Naive thymus-derived CD8-positive, alpha-beta T cell (primary cell): ENCODE measurements around the gene CDHR2. TPM values are rescaled to one million over a fixed set of nuclear protein-coding genes. Genes with fewer than 3 reads are reported as not detected.

Source experiments
- ATAC-seq, 2 donors: fragments of 150-1000 bp; cut with Tn5 transposase in 1 of 2; sonication (Bioruptor Pico), chemical (Tn5 transposase) in 1 of 2; 1 replicate in 1 of 2; 2 replicates in 1 of 2; pipeline ENCODE4 v1.10.0; 2021; ENCODE audit warnings: mild to moderate bottlenecking in 2 of 2, moderate library complexity in 2 of 2
- POLR2A ChIA-PET: fragments of 350-600 bp; sonication (Branson Sonifier 250); formaldehyde crosslinking; loops from one replicate; lab custom pipeline; 2021; ENCODE audit warnings: antibody characterized with exemption; lab: Charles Lee
- DNase-seq, 10 donors: peaks; one replicate each; pipeline versions ENCODE4 v3.0.0 to v3.0.0-alpha.2; 2020 to 2022
- H3K27ac Mint-ChIP-seq, 10 donors: one replicate each; pipeline ENCODE4 v1.8.0; 2020 to 2022; ENCODE audit warnings: mild to moderate bottlenecking in 10 of 10, mixed read lengths in 10 of 10, moderate library complexity in 4 of 10, inconsistent platforms in 1 of 10
- H3K27me3 Mint-ChIP-seq, 5 donors: one replicate each; pipeline ENCODE4 v1.8.0; 2021 to 2022; ENCODE audit warnings: mixed read lengths in 5 of 5
- H3K36me3 Mint-ChIP-seq, 3 donors: one replicate each; pipeline ENCODE4 v1.8.0; 2020 to 2022; ENCODE audit warnings: mixed read lengths in 3 of 3, mild to moderate bottlenecking in 2 of 3, inconsistent platforms in 1 of 3
- H3K4me1 Mint-ChIP-seq, 4 donors: one replicate each; pipeline ENCODE4 v1.8.0; 2021 to 2022; ENCODE audit warnings: mixed read lengths in 4 of 4
- H3K4me3 Mint-ChIP-seq, 10 donors: one replicate each; pipeline ENCODE4 v1.8.0; 2020 to 2022; ENCODE audit warnings: mild to moderate bottlenecking in 10 of 10, mixed read lengths in 10 of 10, moderate library complexity in 6 of 10, inconsistent platforms in 1 of 10
- H3K9me3 Mint-ChIP-seq, 9 donors: one replicate each; pipeline ENCODE4 v1.8.0; 2020 to 2022; ENCODE audit warnings: mixed read lengths in 9 of 9, mild to moderate bottlenecking in 3 of 9, inconsistent platforms in 1 of 9, moderate library complexity in 1 of 9
- polyA plus RNA-seq, 3 donors: library from polyadenylated mRNA; unstranded; fragments of 300-500 nt; fragmentation: Illumina TruSeq; gene quantifications; one replicate each; pipeline ENCODE4 v1.2.3, GENCODE V29; 2021
- total RNA-seq, 8 experiments: library from RNA in 2 of 8; stranded (reverse) in 2 of 8; gene quantifications; one replicate each; pipeline ENCODE4 v1.2.3 and lab custom pipeline; 2021 to 2026

CDHR2 gene
- total and polyA plus RNA-seq, 5 experiments from 2014 or later: 0.26 to 4.8 (median 3.6) TPM; not detected in 2

DNA sequence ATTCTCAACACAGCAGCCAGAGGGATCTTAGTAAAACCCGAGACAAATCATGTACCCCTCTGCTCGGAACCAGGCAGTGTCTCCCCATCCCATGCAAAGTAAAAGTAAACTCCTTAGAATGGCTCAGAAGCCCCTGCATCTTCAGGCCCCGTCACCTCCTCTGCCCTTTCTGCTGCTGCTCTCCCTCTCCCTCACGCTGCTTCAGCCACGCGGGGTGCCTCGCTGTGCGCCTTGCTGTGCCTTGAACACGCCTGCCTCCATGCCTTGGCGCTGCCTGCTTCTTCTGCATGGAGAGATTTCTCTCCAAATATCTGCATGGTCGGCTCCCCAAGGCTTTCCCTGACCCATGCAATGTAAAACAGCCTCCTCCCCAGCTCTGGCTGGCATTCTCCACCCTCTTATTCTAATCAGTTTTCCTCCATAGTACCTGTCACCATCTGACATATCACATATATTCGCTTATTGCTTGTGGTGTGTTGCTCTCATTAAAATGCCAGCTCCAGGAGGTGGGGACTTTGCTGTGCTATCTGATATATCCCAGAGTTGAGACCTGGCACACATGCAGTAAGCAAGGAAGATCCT, 52.9 kb downstream of the CDHR2 start:
- DNase-seq (no peak), ATAC-seq (no peak)
- POLR2A ChIA-PET: no interaction called here
- H3K4me1 Mint-ChIP-seq: peaks cover 0 to 4% (median 0%) of the 10 kb centered on the region in 4 donors
- H3K27me3 Mint-ChIP-seq: peaks cover 0 to 5% (median 0%) of the 10 kb centered on the region in 5 donors
- no peak overlapping the region for H3K4me3 Mint-ChIP-seq
- H3K36me3 Mint-ChIP-seq: no peaks in the 10 kb centered on the region
- H3K9me3 Mint-ChIP-seq: no peaks in the 10 kb centered on the region
- no peak overlapping the region for H3K27ac Mint-ChIP-seq

- peaks cover 0 to 5% (median 0%) of the 10 kb centered on the region in 5 donors for H3K27me3 Mint-ChIP-seq
- peaks cover 0 to 4% (median 0%) of the 10 kb centered on the region in 4 donors for H3K4me1 Mint-ChIP-seq
- POLR2A ChIA-PET: no interaction called here
- no peak overlapping the region for H3K27ac Mint-ChIP-seq
- no peak overlapping the region for H3K4me3 Mint-ChIP-seq
- H3K9me3 Mint-ChIP-seq: no peaks in the 10 kb centered on the region
- DNase-seq (no peak), ATAC-seq (no peak)
- no peaks in the 10 kb centered on the region for H3K36me3 Mint-ChIP-seq
These were observed 53.9 kb downstream of the CDHR2 start for GRCh38 chr5:176603091-176603490.

GRCh38 chr5:176606032-176606431, 56.9 kb downstream of the CDHR2 start:
- peaks cover 0 to 6% (median 0%) of the 10 kb centered on the region in 9 donors for H3K9me3 Mint-ChIP-seq
- peaks cover 0 to 4% (median 0%) of the 10 kb centered on the region in 3 donors for H3K36me3 Mint-ChIP-seq
- H3K27ac Mint-ChIP-seq: no peak overlapping the region
- peaks cover 7 to 16% (median 13%) of the 10 kb centered on the region in 5 donors for H3K27me3 Mint-ChIP-seq
- H3K4me1 Mint-ChIP-seq: peaks cover 10 to 12% (median 11%) of the 10 kb centered on the region in 4 donors
- no peak overlapping the region for H3K4me3 Mint-ChIP-seq
- ATAC-seq: no peak
- POLR2A ChIA-PET: no interaction called here
- DNase-seq: no peak

DNA sequence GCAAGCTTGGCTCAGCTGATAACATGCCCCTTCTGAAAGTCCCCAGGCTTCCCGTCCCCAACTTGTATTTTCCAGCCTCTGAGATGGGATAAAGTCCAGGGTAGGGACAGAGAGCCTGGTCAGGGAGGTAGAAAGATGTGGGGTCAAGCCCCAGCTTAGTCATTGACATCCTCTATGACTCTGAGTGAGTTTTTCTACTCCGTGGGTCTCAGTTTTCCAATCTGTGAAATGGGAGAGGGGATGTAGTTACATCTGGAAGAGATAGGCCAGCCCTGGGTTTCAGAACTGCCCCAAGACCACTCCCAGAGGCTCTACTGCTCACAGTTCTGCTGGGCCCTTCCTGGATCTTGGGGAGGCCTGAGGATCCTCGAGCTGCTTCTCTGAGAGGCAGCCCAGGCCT, 57.7 kb downstream of the CDHR2 start:
- POLR2A ChIA-PET: no interaction called here
- no peak for DNase-seq
- H3K9me3 Mint-ChIP-seq: peaks cover 0 to 6% (median 0%) of the 10 kb centered on the region in 9 donors
- H3K4me1 Mint-ChIP-seq: peaks cover 10 to 15% (median 12%) of the 10 kb centered on the region in 4 donors
- H3K4me3 Mint-ChIP-seq: no peak overlapping the region
- peaks cover 13 to 21% (median 20%) of the 10 kb centered on the region in 5 donors for H3K27me3 Mint-ChIP-seq
- ATAC-seq: no peak
- H3K36me3 Mint-ChIP-seq: peaks cover 0 to 4% (median 2%) of the 10 kb centered on the region in 3 donors
- H3K27ac Mint-ChIP-seq: no peak overlapping the region

DNA sequence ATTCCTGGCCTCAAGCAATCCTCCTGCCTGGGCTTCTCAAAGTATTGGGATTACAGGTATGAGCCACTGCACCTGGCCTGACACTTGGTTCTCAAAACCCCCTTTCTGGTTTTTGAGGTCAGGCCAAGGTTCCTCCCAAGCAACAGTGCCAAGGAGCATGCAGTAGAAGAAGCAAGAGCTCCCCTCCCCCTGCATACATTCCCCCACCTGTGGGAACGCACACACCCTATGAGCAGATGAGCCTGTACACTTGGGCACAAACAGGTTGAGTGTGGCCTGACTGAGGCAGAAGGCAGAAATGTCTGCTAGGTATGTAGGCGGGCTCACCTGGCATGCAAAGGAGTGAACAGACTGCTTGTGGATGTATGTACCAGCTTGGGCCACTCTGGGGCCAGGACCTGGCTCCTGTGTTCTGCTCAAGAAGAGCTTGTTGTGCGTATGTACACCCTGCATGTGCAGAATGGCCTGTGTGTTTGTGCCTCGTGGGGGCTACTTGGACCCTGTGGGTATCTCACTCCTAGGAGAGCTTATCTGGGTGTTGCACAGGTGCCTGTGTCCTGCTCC, 59.1 kb downstream of the CDHR2 start:
- ATAC-seq (no peak), DNase-seq (no peak)
- Mint-ChIP-seq H3K27ac (no peak overlapping the region), H3K27me3 (peaks cover 16 to 32% (median 31%) of the 10 kb centered on the region in 5 donors), H3K36me3 (peaks cover 0 to 4% (median 2%) of the 10 kb centered on the region in 3 donors), H3K9me3 (peaks cover 0 to 8% (median 0%) of the 10 kb centered on the region in 9 donors), H3K4me1 (peaks cover 10 to 14% (median 12%) of the 10 kb centered on the region in 4 donors), H3K4me3 (peak overlapping the region; percentile 79 to 94 (median 90))
- POLR2A ChIA-PET: no interaction called here

- POLR2A ChIA-PET: interaction anchor here (1.8 kb wide), 1 partner anchor 73 kb away, joined by 4 read pairs; no protein-coding TSS in a partner anchor
- Mint-ChIP-seq H3K4me1 (peaks cover 10 to 14% (median 12%) of the 10 kb centered on the region in 4 donors), H3K4me3 (peak overlapping the region; percentile 79 to 94 (median 90)), H3K27ac (peak overlapping the region in 4 of 10 donors; percentile 54 to 75 (median 58)), H3K36me3 (peaks cover 0 to 4% (median 2%) of the 10 kb centered on the region in 3 donors), H3K9me3 (peaks cover 0 to 8% (median 0%) of the 10 kb centered on the region in 9 donors), H3K27me3 (peaks cover 18 to 40% (median 26%) of the 10 kb centered on the region in 5 donors)
- ATAC-seq (peak; percentile 8 to 41), DNase-seq (no peak)
These were observed 60.0 kb downstream of the CDHR2 start for GRCh38 chr5:176608937-176609723.

GRCh38 chr5:176609724-176610434, 60.7 kb downstream of the CDHR2 start, which contains the start of gene GPRIN1:
Gene GPRIN1 (minus strand): TSS chr5:176610156. CDS start chr5:176599834, 10,322 bp downstream.
- Mint-ChIP-seq H3K36me3 (peaks cover 0 to 4% (median 2%) of the 10 kb centered on the region in 3 donors), H3K9me3 (peaks cover 0 to 8% (median 0%) of the 10 kb centered on the region in 9 donors), H3K4me1 (peaks cover 10 to 14% (median 12%) of the 10 kb centered on the region in 4 donors), H3K4me3 (peak within 1 kb of the TSS; percentile 79 to 94 (median 90)), H3K27me3 (peaks cover 18 to 41% (median 26%) of the 10 kb centered on the region in 5 donors), H3K27ac (peak within 1 kb of the TSS in 4 of 10 donors; percentile 54 to 75 (median 58))
- peak in 7 of 10 donors; percentile 32 to 48 (median 38) for DNase-seq
- POLR2A ChIA-PET: interaction anchor here (1.8 kb wide), 1 partner anchor 74 kb away, joined by 4 read pairs; no protein-coding TSS in a partner anchor
- ATAC-seq: peak; percentile 61 to 82

GRCh38 chr5:176610435-176610773, 61.3 kb downstream of the CDHR2 start:
- ATAC-seq (no peak), DNase-seq (no peak)
- H3K36me3 Mint-ChIP-seq: peaks cover 0 to 4% (median 2%) of the 10 kb centered on the region in 3 donors
- H3K27me3 Mint-ChIP-seq: peaks cover 18 to 45% (median 27%) of the 10 kb centered on the region in 5 donors
- peak overlapping the region; percentile 62 to 80 (median 76) for H3K4me3 Mint-ChIP-seq
- no peak overlapping the region for H3K27ac Mint-ChIP-seq
- H3K4me1 Mint-ChIP-seq: peaks cover 10 to 14% (median 12%) of the 10 kb centered on the region in 4 donors
- POLR2A ChIA-PET: interaction anchor here (1.8 kb wide), 1 partner anchor 75 kb away, joined by 4 read pairs; no protein-coding TSS in a partner anchor
- H3K9me3 Mint-ChIP-seq: peaks cover 0 to 8% (median 0%) of the 10 kb centered on the region in 9 donors

DNA sequence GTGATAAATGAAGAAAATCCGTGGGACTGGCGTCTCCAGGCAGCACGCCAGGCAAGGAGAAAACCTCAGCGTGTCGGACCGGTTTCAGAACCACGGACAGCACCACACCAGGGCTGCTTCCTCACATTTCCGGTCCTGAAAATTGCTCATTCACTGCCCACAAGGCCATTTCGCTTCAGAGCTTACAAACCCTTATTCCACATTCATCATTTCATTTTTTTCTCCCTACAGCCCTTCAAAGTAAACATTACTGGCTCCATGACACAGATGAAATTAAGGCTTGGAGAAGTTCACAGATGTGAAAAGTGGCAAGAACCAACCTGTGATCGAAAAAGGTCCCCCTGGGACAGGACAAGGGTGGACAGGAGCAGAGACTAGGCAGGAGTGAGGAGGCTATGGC, 62.3 kb downstream of the CDHR2 start:
- Mint-ChIP-seq H3K27me3 (peaks cover 18 to 53% (median 32%) of the 10 kb centered on the region in 5 donors), H3K27ac (peak overlapping the region in 2 of 10 donors; percentile 41 to 76), H3K36me3 (peaks cover 0 to 4% (median 2%) of the 10 kb centered on the region in 3 donors), H3K9me3 (peaks cover 0 to 8% (median 0%) of the 10 kb centered on the region in 9 donors), H3K4me1 (peaks cover 10 to 14% (median 12%) of the 10 kb centered on the region in 4 donors), H3K4me3 (peak overlapping the region in 4 of 10 donors; percentile 1 to 40 (median 34))
- ATAC-seq: no peak
- DNase-seq: peak in 9 of 10 donors; percentile 31 to 80 (median 54)
- POLR2A ChIA-PET: no interaction called here

GRCh38 chr5:176612008-176612407, 62.9 kb downstream of the CDHR2 start:
- H3K27me3 Mint-ChIP-seq: peaks cover 18 to 59% (median 38%) of the 10 kb centered on the region in 5 donors
- POLR2A ChIA-PET: no interaction called here
- peaks cover 0 to 4% (median 2%) of the 10 kb centered on the region in 3 donors for H3K36me3 Mint-ChIP-seq
- H3K9me3 Mint-ChIP-seq: peaks cover 0 to 8% (median 0%) of the 10 kb centered on the region in 9 donors
- DNase-seq (no peak), ATAC-seq (no peak)
- H3K27ac Mint-ChIP-seq: peak overlapping the region in 1 of 10 donors; percentile 41
- peak overlapping the region in 3 of 10 donors; percentile 37 to 64 (median 40) for H3K4me3 Mint-ChIP-seq
- peaks cover 10 to 14% (median 12%) of the 10 kb centered on the region in 4 donors for H3K4me1 Mint-ChIP-seq

GRCh38 chr5:176612855-176613254, 63.7 kb downstream of the CDHR2 start:
- Mint-ChIP-seq H3K4me1 (peaks cover 10 to 14% (median 12%) of the 10 kb centered on the region in 4 donors), H3K27me3 (peaks cover 22 to 68% (median 43%) of the 10 kb centered on the region in 5 donors), H3K36me3 (peaks cover 0 to 4% (median 2%) of the 10 kb centered on the region in 3 donors), H3K4me3 (no peak overlapping the region), H3K27ac (no peak overlapping the region), H3K9me3 (peaks cover 0 to 8% (median 0%) of the 10 kb centered on the region in 9 donors)
- DNase-seq: no peak
- POLR2A ChIA-PET: no interaction called here
- no peak for ATAC-seq
